ENCODE results near the gene MAPKAP1. TPM values are rescaled to one million over a fixed set of nuclear protein-coding genes. Genes with fewer than 3 reads are reported as not detected.

The MAPKAP1 gene
- total and polyA plus RNA-seq, 2 of the 13 experiments (the other 11 are each of a cell fraction or from before 2014, with no cell fraction given), result 45.0 to 64.3 TPM

DNA sequence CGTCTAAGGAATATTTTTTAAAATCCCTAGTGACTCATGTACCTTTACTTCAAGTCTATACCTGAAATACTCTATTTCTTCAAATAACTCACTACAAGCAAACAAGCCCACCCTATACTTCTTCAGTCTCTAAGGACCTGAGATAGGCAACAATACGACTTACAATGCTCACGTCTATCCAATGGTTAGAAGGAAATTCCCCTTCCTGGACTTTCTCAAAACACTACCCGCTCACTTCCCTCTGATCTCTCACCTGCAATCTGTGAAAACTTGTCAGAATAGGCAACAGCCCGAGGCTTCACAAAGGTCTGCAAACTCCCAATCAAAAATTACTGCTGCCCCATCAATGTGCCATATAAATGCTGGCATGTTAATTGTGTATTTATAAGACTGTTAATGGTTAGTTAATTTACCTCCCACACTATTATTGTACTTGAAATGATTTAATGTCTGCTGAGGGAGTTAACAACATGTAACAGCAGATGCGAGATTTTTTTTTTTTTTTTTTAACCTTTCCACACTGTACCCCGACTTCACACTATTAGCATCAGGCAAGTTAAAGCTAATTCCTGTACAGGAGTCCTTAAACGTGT is 27.3 kb downstream of the MAPKAP1 start:
- no peak for ATAC-seq
- Histone ChIP-seq H3K9ac (ENCODE audit: insufficient read depth, low read depth, low read length) (no peak overlapping the region), H3K9me3 (ENCODE audit: low read length) (no peaks in the 10 kb centered on the region), H3K4me2 (ENCODE audit: low read depth, low read length) (no peak overlapping the region), H3K36me3 (replicated peaks in 1 of 2; ENCODE audit: control insufficient read depth in 1 of 2, insufficient read depth in 2 of 2, low read length in 2 of 2) (no peaks in the 10 kb centered on the region), H3K79me2 (ENCODE audit: insufficient read depth, low read length) (peaks cover 6% of the 10 kb centered on the region), H3K27ac (ENCODE audit: extremely low read length, insufficient read depth, low read length) (no peak overlapping the region), H3K4me1 (ENCODE audit: insufficient read depth, low read length) (peaks cover 21% of the 10 kb centered on the region), H3K4me3 (replicated peaks in 1 of 3; ENCODE audit: insufficient read depth in 1 of 3, low read depth in 2 of 3, low read length in 3 of 3) (no peak overlapping the region), H3K27me3 (ENCODE audit: control insufficient read depth in 1 of 2, insufficient read depth in 2 of 2, low read length in 2 of 2) (no peaks in the 10 kb centered on the region), H4K20me1 (ENCODE audit: insufficient read depth, low read length) (no peaks in the 10 kb centered on the region; the same call in 1 of the 2 replicates), H2AFZ (ENCODE audit: low read length) (no peak overlapping the region)
- intact Hi-C loops (cut with micrococcal nuclease; ENCODE audit: unreplicated experiment) (no loop called here), in situ Hi-C loops (cut with HindIII; ENCODE audit: extremely low pct_ligation_motif_present, low pct_unique_long_range_greater_than_20kb) (no loop called here)
- FAIRE-seq, result no peak
- BruUV-seq (replicated peaks), result no TSS peak
- POLR2A ChIA-PET, result interaction anchor here (1.3 kb wide), 1 partner anchor 27 kb away, joined by 4 read pairs; the partner anchor contains the start of gene MAPKAP1
- CTCF ChIA-PET (ENCODE audit: low intra/inter-chr PET ratio, low total read pairs), result no interaction called here
- DNase-seq (ENCODE audit: low spot score), result no peak
- WGBS (ENCODE audit: low lambda C conversion rate), result 96% methylated on average over 8 of the region's 8 CpGs
- no peak for TF ChIP-seq ZNF232 (CRISPR knock-in tag; IDR thresholded peaks at IDR 0.05; ENCODE audit: borderline replicate concordance)
- no peak for TF ChIP-seq AGO2 (optimal IDR thresholded peaks at IDR 0.05; ENCODE audit: low read depth, low read length)
- TF ChIP-seq, protein P1, sequence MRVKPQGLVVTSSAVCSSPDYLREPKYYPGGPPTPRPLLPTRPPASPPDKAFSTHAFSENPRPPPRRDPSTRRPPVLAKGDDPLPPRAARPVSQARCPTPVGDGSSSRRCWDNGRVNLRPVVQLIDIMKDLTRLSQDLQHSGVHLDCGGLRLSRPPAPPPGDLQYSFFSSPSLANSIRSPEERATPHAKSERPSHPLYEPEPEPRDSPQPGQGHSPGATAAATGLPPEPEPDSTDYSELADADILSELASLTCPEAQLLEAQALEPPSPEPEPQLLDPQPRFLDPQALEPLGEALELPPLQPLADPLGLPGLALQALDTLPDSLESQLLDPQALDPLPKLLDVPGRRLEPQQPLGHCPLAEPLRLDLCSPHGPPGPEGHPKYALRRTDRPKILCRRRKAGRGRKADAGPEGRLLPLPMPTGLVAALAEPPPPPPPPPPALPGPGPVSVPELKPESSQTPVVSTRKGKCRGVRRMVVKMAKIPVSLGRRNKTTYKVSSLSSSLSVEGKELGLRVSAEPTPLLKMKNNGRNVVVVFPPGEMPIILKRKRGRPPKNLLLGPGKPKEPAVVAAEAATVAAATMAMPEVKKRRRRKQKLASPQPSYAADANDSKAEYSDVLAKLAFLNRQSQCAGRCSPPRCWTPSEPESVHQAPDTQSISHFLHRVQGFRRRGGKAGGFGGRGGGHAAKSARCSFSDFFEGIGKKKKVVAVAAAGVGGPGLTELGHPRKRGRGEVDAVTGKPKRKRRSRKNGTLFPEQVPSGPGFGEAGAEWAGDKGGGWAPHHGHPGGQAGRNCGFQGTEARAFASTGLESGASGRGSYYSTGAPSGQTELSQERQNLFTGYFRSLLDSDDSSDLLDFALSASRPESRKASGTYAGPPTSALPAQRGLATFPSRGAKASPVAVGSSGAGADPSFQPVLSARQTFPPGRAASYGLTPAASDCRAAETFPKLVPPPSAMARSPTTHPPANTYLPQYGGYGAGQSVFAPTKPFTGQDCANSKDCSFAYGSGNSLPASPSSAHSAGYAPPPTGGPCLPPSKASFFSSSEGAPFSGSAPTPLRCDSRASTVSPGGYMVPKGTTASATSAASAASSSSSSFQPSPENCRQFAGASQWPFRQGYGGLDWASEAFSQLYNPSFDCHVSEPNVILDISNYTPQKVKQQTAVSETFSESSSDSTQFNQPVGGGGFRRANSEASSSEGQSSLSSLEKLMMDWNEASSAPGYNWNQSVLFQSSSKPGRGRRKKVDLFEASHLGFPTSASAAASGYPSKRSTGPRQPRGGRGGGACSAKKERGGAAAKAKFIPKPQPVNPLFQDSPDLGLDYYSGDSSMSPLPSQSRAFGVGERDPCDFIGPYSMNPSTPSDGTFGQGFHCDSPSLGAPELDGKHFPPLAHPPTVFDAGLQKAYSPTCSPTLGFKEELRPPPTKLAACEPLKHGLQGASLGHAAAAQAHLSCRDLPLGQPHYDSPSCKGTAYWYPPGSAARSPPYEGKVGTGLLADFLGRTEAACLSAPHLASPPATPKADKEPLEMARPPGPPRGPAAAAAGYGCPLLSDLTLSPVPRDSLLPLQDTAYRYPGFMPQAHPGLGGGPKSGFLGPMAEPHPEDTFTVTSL (CRISPR knock-in tag; IDR thresholded peaks at IDR 0.05; ENCODE audit: borderline replicate concordance), result no peak
- TF ChIP-seq, protein P2, sequence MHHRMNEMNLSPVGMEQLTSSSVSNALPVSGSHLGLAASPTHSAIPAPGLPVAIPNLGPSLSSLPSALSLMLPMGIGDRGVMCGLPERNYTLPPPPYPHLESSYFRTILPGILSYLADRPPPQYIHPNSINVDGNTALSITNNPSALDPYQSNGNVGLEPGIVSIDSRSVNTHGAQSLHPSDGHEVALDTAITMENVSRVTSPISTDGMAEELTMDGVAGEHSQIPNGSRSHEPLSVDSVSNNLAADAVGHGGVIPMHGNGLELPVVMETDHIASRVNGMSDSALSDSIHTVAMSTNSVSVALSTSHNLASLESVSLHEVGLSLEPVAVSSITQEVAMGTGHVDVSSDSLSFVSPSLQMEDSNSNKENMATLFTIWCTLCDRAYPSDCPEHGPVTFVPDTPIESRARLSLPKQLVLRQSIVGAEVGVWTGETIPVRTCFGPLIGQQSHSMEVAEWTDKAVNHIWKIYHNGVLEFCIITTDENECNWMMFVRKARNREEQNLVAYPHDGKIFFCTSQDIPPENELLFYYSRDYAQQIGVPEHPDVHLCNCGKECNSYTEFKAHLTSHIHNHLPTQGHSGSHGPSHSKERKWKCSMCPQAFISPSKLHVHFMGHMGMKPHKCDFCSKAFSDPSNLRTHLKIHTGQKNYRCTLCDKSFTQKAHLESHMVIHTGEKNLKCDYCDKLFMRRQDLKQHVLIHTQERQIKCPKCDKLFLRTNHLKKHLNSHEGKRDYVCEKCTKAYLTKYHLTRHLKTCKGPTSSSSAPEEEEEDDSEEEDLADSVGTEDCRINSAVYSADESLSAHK (CRISPR knock-in tag; IDR thresholded peaks at IDR 0.05; ENCODE audit: borderline replicate concordance), result no peak
- TF ChIP-seq, protein P3, sequence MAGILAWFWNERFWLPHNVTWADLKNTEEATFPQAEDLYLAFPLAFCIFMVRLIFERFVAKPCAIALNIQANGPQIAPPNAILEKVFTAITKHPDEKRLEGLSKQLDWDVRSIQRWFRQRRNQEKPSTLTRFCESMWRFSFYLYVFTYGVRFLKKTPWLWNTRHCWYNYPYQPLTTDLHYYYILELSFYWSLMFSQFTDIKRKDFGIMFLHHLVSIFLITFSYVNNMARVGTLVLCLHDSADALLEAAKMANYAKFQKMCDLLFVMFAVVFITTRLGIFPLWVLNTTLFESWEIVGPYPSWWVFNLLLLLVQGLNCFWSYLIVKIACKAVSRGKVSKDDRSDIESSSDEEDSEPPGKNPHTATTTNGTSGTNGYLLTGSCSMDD (CRISPR knock-in tag; IDR thresholded peaks at IDR 0.05), result no peak
- TF ChIP-seq, protein P4, sequence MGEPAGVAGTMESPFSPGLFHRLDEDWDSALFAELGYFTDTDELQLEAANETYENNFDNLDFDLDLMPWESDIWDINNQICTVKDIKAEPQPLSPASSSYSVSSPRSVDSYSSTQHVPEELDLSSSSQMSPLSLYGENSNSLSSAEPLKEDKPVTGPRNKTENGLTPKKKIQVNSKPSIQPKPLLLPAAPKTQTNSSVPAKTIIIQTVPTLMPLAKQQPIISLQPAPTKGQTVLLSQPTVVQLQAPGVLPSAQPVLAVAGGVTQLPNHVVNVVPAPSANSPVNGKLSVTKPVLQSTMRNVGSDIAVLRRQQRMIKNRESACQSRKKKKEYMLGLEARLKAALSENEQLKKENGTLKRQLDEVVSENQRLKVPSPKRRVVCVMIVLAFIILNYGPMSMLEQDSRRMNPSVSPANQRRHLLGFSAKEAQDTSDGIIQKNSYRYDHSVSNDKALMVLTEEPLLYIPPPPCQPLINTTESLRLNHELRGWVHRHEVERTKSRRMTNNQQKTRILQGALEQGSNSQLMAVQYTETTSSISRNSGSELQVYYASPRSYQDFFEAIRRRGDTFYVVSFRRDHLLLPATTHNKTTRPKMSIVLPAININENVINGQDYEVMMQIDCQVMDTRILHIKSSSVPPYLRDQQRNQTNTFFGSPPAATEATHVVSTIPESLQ (CRISPR knock-in tag; conservative IDR thresholded peaks at IDR 0.05), result no peak
- no peak for TF ChIP-seq GATA4 (IDR thresholded peaks at IDR 0.05; ENCODE audit: borderline replicate concordance, low read depth)
- no peak for TF ChIP-seq NAIF1 (CRISPR knock-in tag; IDR thresholded peaks at IDR 0.05; ENCODE audit: borderline replicate concordance)

Data from HepG2 (cell line).